CD8-positive, alpha-beta memory T cell (primary cell): ENCODE measurements around the gene ADK. TPM values are rescaled to one million over a fixed set of nuclear protein-coding genes. Genes with fewer than 3 reads are reported as not detected.

Experiments
- CTCF ChIA-PET: fragments of 350-600 bp; sonication (Branson Sonifier 250); formaldehyde crosslinking; loops from one replicate; lab custom pipeline; 2021; ENCODE audit warnings: antibody characterized with exemption; lab: Charles Lee
- POLR2A ChIA-PET: fragments of 350-600 bp; sonication (Branson Sonifier 250); formaldehyde crosslinking; loops from one replicate; lab custom pipeline; 2021; ENCODE audit warnings: antibody characterized with exemption; lab: Charles Lee
- DNase-seq, 5 donors: peaks; one replicate each; pipeline versions ENCODE4 v3.0.0 to v3.0.0-alpha.2; 2020 to 2022; ENCODE audit warnings: mixed read lengths in 1 of 5
- H3K27ac ChIP-seq: one replicate; pipeline ENCODE4 v1.7.0; 2013; ENCODE audit warnings: low read depth, mild to moderate bottlenecking, low read length, moderate library complexity
- H3K27me3 ChIP-seq: 2 replicates; pipeline ENCODE4 v1.7.0; 2013; ENCODE audit warnings: low read length, mild to moderate bottlenecking; ENCODE audit not compliant: insufficient read depth, poor library complexity, severe bottlenecking
- H3K36me3 ChIP-seq: 2 replicates; pipeline ENCODE4 v1.7.0; 2013; ENCODE audit warnings: mild to moderate bottlenecking, low read length, moderate library complexity; ENCODE audit not compliant: insufficient read depth
- H3K4me1 ChIP-seq: 2 replicates; pipeline ENCODE4 v1.7.0; 2013; ENCODE audit warnings: mild to moderate bottlenecking, low read length, moderate library complexity; ENCODE audit not compliant: insufficient read depth
- H3K4me3 ChIP-seq: 2 replicates; pipeline ENCODE4 v1.7.0; 2013; ENCODE audit warnings: mild to moderate bottlenecking, low read length
- H3K9me3 ChIP-seq: 2 replicates; pipeline ENCODE4 v1.7.0; 2013; ENCODE audit warnings: mild to moderate bottlenecking, low read length
- H3K27ac Mint-ChIP-seq, 8 donors: one replicate each; pipeline ENCODE4 v1.8.0; 2020 to 2021; ENCODE audit warnings: mixed read lengths in 8 of 8, mild to moderate bottlenecking in 6 of 8, inconsistent platforms in 3 of 8, moderate library complexity in 3 of 8
- H3K27me3 Mint-ChIP-seq, 2 donors: one replicate each; pipeline ENCODE4 v1.8.0; 2020 to 2021; ENCODE audit warnings: mixed read lengths in 2 of 2, mild to moderate bottlenecking in 1 of 2, moderate library complexity in 1 of 2
- H3K36me3 Mint-ChIP-seq, 3 donors: one replicate each; pipeline ENCODE4 v1.8.0; 2020 to 2021; ENCODE audit warnings: mixed read lengths in 3 of 3, inconsistent platforms in 1 of 3, mild to moderate bottlenecking in 1 of 3
- H3K4me1 Mint-ChIP-seq, 3 donors: one replicate each; pipeline ENCODE4 v1.8.0; 2020 to 2021; ENCODE audit warnings: mixed read lengths in 3 of 3, inconsistent platforms in 1 of 3, mild to moderate bottlenecking in 1 of 3
- H3K4me3 Mint-ChIP-seq, 7 donors: one replicate each; pipeline ENCODE4 v1.8.0; 2020 to 2021; ENCODE audit warnings: mixed read lengths in 7 of 7, mild to moderate bottlenecking in 6 of 7, moderate library complexity in 4 of 7, inconsistent platforms in 2 of 7
- H3K9me3 Mint-ChIP-seq, 5 donors: one replicate each; pipeline ENCODE4 v1.8.0; 2020 to 2022; ENCODE audit warnings: mixed read lengths in 5 of 5, mild to moderate bottlenecking in 3 of 5, moderate library complexity in 2 of 5, inconsistent platforms in 1 of 5
- polyA plus RNA-seq: library from polyadenylated mRNA; unstranded; fragments of 300-500 nt; fragmentation: Illumina TruSeq; gene quantifications from one replicate; pipeline ENCODE4 v1.2.3, GENCODE V29; 2021
- total RNA-seq, 2 experiments: library from RNA; stranded (reverse); gene quantifications; one replicate each; pipeline ENCODE4 v1.2.3, GENCODE V29; 2021

The ADK gene
- total and polyA plus RNA-seq, 3 experiments from 2014 or later: 54.1 to 65.1 (median 64.4) TPM

DNA sequence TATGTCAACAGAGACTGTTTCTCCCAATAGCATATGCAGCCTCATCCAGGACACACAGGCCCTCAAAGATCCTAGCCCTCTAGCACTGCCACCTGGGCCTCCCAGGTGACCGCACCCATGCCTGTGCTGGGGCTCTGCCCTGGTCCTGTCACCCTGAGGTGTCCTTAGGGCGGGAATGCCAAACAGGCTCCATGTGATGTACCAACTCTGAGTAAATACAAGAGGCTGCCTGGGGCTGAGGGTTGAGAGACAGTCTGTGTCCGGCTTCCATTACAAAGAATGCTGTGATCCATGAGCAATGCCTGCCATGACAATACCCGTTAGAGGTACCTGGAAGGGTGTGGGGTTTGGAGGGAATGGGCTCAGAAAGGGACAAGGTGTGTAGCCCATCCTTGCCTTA lies 592.4 kb downstream of the ADK start:
- ChIA-PET POLR2A (no interaction called here), CTCF (no interaction called here)
- no peaks in the 10 kb centered on the region for H3K27me3 Mint-ChIP-seq
- Histone ChIP-seq H3K27ac (no peak overlapping the region), H3K36me3 (no peaks in the 10 kb centered on the region), H3K9me3 (no peaks in the 10 kb centered on the region), H3K4me1 (peaks cover 11% of the 10 kb centered on the region), H3K4me3 (no peak overlapping the region), H3K27me3 (no peaks in the 10 kb centered on the region)
- no peak for DNase-seq
- no peak overlapping the region for H3K4me3 Mint-ChIP-seq
- H3K36me3 Mint-ChIP-seq: no peaks in the 10 kb centered on the region
- no peaks in the 10 kb centered on the region for H3K9me3 Mint-ChIP-seq
- peak overlapping the region in 1 of 8 donors; percentile 43 for H3K27ac Mint-ChIP-seq
- H3K4me1 Mint-ChIP-seq: peaks cover 11 to 21% (median 15%) of the 10 kb centered on the region in 3 donors

DNA sequence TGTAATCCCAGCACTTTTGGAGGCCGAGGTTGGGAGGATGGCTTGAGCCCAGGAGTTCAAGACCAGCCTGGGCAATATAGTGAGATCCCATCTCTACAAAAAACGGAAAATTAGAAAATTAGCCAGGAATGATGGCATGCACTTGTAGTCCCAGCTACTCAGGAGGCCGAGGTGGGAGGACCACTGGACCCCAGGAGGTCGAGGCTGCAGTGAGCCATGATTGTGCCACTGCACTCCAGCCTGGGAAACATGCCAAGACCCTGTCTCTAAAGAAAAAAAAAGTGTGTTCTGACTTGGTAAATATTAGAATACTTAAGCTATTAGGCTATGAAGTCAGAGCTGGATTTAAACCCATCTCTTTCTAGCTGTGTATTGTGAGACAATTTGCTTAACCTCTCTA lies 594.4 kb downstream of the ADK start:
- POLR2A ChIA-PET: no interaction called here
- Mint-ChIP-seq H3K27me3 (peaks cover 0 to 3% of the 10 kb centered on the region in 2 donors), H3K27ac (peak overlapping the region in 1 of 8 donors; percentile 58), H3K36me3 (no peaks in the 10 kb centered on the region), H3K4me3 (no peak overlapping the region), H3K9me3 (no peaks in the 10 kb centered on the region), H3K4me1 (peaks cover 1 to 2% (median 1%) of the 10 kb centered on the region in 3 donors)
- H3K27me3 ChIP-seq: no peaks in the 10 kb centered on the region
- no peaks in the 10 kb centered on the region for H3K9me3 ChIP-seq
- no peaks in the 10 kb centered on the region for H3K36me3 ChIP-seq
- CTCF ChIA-PET: interaction anchor here (0.8 kb wide), 1 partner anchor 23 kb away, joined by 3 read pairs; no protein-coding TSS in a partner anchor
- H3K4me3 ChIP-seq: no peak overlapping the region
- DNase-seq: no peak
- no peaks in the 10 kb centered on the region for H3K4me1 ChIP-seq
- H3K27ac ChIP-seq: no peak overlapping the region

DNA sequence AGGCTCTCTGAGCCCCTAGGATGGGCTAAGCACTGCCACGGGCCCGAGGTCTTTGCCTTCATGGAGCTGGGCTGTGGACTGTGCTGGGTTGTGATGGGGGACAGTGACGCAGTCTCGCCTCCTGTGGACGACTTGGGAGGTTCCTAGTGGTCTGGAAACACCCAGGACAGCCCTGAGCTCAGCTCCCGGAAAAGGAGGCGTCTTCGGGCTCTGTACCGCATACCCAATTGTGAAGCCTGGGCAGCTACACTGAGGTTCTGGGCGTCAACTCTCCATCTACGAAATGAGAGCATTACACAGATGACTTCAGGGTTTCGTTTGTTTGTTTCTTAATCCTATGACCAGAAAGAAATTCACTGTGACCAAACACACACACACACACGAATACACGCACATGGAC lies 595.8 kb downstream of the ADK start:
- Mint-ChIP-seq H3K4me3 (no peak overlapping the region), H3K9me3 (no peaks in the 10 kb centered on the region), H3K27ac (peak overlapping the region in 1 of 8 donors; percentile 24), H3K36me3 (no peaks in the 10 kb centered on the region), H3K4me1 (peaks cover 9 to 12% (median 12%) of the 10 kb centered on the region in 3 donors), H3K27me3 (peaks cover 0 to 7% of the 10 kb centered on the region in 2 donors)
- H3K27ac ChIP-seq: no peak overlapping the region
- H3K4me3 ChIP-seq: no peak overlapping the region
- H3K27me3 ChIP-seq: no peaks in the 10 kb centered on the region
- H3K4me1 ChIP-seq: no peaks in the 10 kb centered on the region
- no peaks in the 10 kb centered on the region for H3K9me3 ChIP-seq
- DNase-seq: no peak
- POLR2A ChIA-PET: no interaction called here
- H3K36me3 ChIP-seq: no peaks in the 10 kb centered on the region
- CTCF ChIA-PET: interaction anchor here (1.3 kb wide), 1 partner anchor 9 kb away, joined by 3 read pairs; no protein-coding TSS in a partner anchor

DNA sequence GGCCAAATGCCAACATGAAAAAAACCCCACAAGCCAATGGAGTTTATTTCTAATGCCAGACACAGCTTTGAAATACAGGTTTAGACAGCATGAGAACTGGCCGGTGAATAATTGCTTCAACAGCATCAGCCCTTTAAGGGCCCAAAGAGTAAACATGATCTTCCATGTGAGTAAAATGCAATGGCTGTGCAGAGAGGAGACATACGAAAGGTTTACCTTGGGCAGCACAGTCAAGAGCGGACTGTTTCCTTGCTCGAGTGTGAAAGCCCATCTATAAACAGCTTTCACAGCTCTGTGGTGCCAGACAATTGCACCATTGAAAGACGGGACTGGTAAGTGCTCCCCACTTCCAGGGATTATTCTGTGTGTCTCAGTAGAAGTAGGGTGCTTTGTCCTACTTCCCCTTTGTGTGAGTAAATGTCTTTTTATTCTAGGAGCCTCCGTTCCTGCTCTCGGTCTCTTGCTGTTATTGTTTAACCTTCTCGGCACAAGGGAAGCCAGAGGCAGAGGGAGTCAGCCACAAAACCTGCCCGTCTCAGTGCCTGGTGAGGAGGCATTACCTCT lies 597.5 kb downstream of the ADK start:
- Mint-ChIP-seq H3K4me1 (peaks cover 9 to 12% (median 12%) of the 10 kb centered on the region in 3 donors), H3K9me3 (no peaks in the 10 kb centered on the region), H3K4me3 (no peak overlapping the region), H3K27me3 (peaks cover 0 to 7% of the 10 kb centered on the region in 2 donors), H3K36me3 (no peaks in the 10 kb centered on the region), H3K27ac (no peak overlapping the region)
- ChIA-PET POLR2A (no interaction called here), CTCF (no interaction called here)
- Histone ChIP-seq H3K9me3 (no peaks in the 10 kb centered on the region), H3K4me1 (no peaks in the 10 kb centered on the region), H3K27me3 (no peaks in the 10 kb centered on the region), H3K4me3 (no peak overlapping the region), H3K27ac (no peak overlapping the region), H3K36me3 (no peaks in the 10 kb centered on the region)
- no peak for DNase-seq

DNA sequence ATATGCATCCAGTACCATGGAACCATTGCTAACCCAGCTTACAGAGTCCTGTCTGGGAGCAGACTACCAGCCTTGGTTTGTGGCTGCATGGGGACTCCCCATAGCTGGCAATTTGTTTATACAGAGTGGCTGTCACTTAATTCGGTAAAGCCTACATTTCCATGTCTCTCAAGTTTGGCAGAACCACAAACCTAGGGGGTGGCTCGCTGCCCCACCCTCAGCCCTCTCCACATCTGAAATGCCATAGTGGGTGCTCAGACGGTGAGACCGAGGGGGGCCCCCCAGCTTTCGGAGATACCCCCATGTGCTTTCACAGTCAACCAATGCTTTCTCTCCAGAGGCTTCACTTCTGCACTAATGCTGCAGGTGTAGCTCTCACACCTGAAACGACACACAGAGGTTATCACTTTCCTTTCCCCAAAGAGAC lies 599.8 kb downstream of the ADK start:
- DNase-seq: peak in 3 of 5 donors; percentile 3 to 63 (median 8)

DNA sequence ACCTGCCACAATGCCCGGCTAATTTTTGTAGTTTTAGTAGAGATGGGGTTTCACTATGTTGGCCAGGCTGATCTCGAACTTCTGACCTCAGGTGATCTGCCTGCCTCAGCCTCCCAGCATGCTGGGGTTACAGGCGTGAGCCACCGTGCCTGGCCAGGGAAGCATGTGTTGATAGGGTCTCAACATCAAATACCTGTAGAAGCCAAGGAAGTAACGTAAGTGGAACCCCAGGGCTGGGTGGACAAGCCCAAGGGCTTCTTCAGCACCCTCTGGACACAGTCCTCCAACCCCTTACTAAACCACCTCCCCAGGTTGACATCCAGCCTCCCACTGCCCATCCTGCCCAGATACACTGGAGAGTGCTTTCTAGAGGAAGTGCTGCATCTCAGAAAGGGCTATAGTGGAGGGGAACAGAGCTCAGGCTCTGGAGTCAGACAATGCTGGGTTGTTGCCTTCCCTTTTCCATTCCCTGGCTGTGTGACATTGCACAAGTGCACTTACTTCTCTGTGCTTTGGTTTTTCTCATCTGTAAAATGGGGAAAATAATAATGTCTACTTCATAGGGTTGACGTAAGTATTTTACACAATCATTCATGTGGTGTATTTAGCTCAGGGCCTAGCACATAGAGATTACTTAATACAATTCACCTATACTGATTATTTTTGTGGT lies 601.5 kb downstream of the ADK start:
- Histone ChIP-seq H3K4me1 (no peaks in the 10 kb centered on the region), H3K4me3 (no peak overlapping the region), H3K9me3 (no peaks in the 10 kb centered on the region), H3K36me3 (no peaks in the 10 kb centered on the region), H3K27ac (no peak overlapping the region), H3K27me3 (no peaks in the 10 kb centered on the region)
- Mint-ChIP-seq H3K27ac (peak overlapping the region in 1 of 8 donors; percentile 39), H3K4me3 (no peak overlapping the region), H3K9me3 (no peaks in the 10 kb centered on the region), H3K4me1 (peaks cover 9 to 12% (median 12%) of the 10 kb centered on the region in 3 donors), H3K27me3 (peaks cover 0 to 7% of the 10 kb centered on the region in 2 donors), H3K36me3 (no peaks in the 10 kb centered on the region)
- POLR2A ChIA-PET: no interaction called here
- DNase-seq: no peak
- CTCF ChIA-PET: no interaction called here

More for the DNA sequence above, 599.8 kb downstream of the ADK start:
- ChIA-PET CTCF (interaction anchor here (1.1 kb wide), 1 partner anchor 25 kb away, joined by 3 read pairs; no protein-coding TSS in a partner anchor), POLR2A (interaction anchor here (1.1 kb wide), 1 partner anchor 75 kb away, joined by 4 read pairs; no protein-coding TSS in a partner anchor)
- peak overlapping the region in 1 of 8 donors; percentile 64 for H3K27ac Mint-ChIP-seq
- H3K27me3 Mint-ChIP-seq: peaks cover 0 to 7% of the 10 kb centered on the region in 2 donors
- no peaks in the 10 kb centered on the region for H3K36me3 ChIP-seq
- H3K4me1 Mint-ChIP-seq: peaks cover 9 to 12% (median 12%) of the 10 kb centered on the region in 3 donors
- no peaks in the 10 kb centered on the region for H3K4me1 ChIP-seq
- H3K9me3 Mint-ChIP-seq: no peaks in the 10 kb centered on the region
- peak overlapping the region in 2 of 7 donors; percentile 32 to 51 for H3K4me3 Mint-ChIP-seq
- H3K27me3 ChIP-seq: no peaks in the 10 kb centered on the region
- H3K4me3 ChIP-seq: no peak overlapping the region
- no peaks in the 10 kb centered on the region for H3K36me3 Mint-ChIP-seq
- no peak overlapping the region for H3K27ac ChIP-seq
- H3K9me3 ChIP-seq: no peaks in the 10 kb centered on the region

DNA sequence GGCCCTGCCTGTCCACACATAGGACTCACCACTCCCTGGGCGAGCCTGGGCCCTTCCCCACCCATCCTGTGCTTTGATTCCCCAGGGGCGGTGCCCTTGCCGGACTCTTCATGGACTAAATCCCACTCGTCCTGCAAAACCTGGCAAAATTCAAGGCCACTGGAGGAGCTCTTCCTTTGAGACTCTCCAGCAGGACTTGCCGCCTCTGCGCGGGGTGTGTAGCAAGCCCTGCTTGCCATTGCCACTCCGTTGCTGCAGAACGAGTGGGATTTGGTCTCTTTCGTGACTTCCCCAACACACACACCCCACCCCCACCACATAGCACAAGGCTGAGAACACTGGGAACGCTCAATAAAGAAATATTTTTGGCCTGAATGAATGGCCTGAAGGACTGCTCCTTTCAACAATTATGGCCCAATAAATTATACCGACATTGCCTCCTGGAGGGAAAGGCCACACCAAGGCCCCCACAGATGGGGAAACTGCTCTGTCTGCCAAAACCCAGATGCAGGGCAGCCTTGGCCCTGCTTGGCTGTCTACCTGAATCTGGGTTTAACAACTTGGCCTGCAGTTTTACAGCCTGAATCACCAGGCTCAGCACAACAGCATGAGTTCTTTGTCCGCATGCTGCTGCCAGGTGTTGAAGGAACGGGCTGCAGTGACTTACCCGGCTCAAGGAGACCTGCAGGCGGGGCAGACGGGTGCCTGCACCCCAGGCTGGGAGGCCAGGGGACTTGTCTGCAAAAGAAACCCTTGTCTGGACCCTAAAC lies 602.6 kb downstream of the ADK start:
- Histone ChIP-seq H3K4me3 (no peak overlapping the region), H3K27ac (no peak overlapping the region), H3K36me3 (no peaks in the 10 kb centered on the region), H3K4me1 (no peaks in the 10 kb centered on the region), H3K9me3 (no peaks in the 10 kb centered on the region), H3K27me3 (no peaks in the 10 kb centered on the region)
- no peak for DNase-seq
- peaks cover 0 to 7% of the 10 kb centered on the region in 2 donors for H3K27me3 Mint-ChIP-seq
- H3K9me3 Mint-ChIP-seq: no peaks in the 10 kb centered on the region
- H3K36me3 Mint-ChIP-seq: no peaks in the 10 kb centered on the region
- CTCF ChIA-PET: no interaction called here
- POLR2A ChIA-PET: no interaction called here
- H3K27ac Mint-ChIP-seq: no peak overlapping the region
- H3K4me1 Mint-ChIP-seq: peaks cover 9 to 12% (median 12%) of the 10 kb centered on the region in 3 donors
- no peak overlapping the region for H3K4me3 Mint-ChIP-seq
